GM06990 (cell line): Measurements from ENCODE around the gene ABHD11.
A peak's percentile ranks its signal among the peaks of the same experiment; 100 is the strongest.

Source experiments
- DNase-seq: peaks from one replicate; pipeline ENCODE4 v3.0.0-alpha.2; 2011; ENCODE audit not compliant: insufficient read length; ENCODE audit errors: extremely low read depth
- H3K27me3 ChIP-seq: replicated peaks from 2 replicates; pipeline ENCODE4 v1.6.0; 2011; ENCODE audit warnings: low read length; ENCODE audit not compliant: control insufficient read depth, insufficient read depth
- H3K36me3 ChIP-seq: 2 replicates; pipeline ENCODE4 v1.5.1; 2011; ENCODE audit warnings: low read length; ENCODE audit not compliant: control insufficient read depth, insufficient read depth
- H3K4me3 ChIP-seq: replicated peaks from 2 replicates; pipeline ENCODE4 v1.5.1; 2011; ENCODE audit warnings: low read depth, mild to moderate bottlenecking, control low read depth, low read length
- TF ChIP-seq, protein P1 (sequence below): IDR thresholded peaks from 2 replicates; pipeline ENCODE4 v1.5.1; 2011; ENCODE audit warnings: low read length, control low read depth, mild to moderate bottlenecking, inconsistent platforms; ENCODE audit not compliant: insufficient read depth, poor library complexity, severe bottlenecking

Gene ABHD11

DNA sequence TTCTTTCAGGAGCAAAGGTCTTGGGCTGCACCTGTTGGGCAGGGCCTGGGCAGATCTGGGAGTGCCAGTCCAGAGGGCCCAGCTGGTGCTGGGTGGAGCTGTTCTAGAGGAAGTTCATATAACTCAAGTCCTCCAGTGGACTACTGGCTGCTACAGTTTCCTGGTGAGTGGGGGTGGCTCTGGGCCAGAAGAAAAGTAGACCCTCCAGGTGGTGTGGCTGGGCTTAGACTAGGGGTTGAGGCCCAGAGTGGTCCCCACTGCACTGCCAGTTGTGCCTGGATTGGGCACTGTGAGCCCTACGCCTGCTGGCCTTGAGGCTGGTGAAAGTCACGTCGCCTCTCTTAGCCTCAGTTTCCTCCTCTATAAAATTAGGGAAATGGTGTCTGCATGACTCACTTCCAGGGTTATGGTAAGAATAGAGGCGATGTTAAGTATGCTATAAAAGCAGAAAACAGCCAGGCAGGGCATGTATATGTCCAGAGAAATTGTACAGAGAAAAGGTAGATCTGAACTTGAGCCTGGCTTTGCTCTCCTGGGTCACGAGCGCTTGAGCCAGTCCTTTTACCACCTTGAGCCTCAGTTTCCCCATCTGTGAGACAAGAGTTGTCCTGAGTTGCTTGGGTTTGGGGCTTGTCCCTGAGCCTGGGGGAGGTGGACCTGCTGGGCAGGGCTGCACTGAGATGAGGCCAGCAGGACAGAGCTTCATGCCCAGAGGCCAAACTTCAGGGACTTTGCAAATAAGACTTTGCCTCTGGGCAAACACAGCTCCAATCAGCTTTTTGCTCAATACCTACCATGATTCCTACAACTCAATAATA lies 35.3 kb upstream of the ABHD11 start:
- Histone ChIP-seq H3K4me3 (no peak overlapping the region), H3K36me3 (no peaks in the 10 kb centered on the region), H3K27me3 (no peaks in the 10 kb centered on the region; the same call in 1 of the 2 replicates)
- no peak for DNase-seq
- TF ChIP-seq, protein P1, sequence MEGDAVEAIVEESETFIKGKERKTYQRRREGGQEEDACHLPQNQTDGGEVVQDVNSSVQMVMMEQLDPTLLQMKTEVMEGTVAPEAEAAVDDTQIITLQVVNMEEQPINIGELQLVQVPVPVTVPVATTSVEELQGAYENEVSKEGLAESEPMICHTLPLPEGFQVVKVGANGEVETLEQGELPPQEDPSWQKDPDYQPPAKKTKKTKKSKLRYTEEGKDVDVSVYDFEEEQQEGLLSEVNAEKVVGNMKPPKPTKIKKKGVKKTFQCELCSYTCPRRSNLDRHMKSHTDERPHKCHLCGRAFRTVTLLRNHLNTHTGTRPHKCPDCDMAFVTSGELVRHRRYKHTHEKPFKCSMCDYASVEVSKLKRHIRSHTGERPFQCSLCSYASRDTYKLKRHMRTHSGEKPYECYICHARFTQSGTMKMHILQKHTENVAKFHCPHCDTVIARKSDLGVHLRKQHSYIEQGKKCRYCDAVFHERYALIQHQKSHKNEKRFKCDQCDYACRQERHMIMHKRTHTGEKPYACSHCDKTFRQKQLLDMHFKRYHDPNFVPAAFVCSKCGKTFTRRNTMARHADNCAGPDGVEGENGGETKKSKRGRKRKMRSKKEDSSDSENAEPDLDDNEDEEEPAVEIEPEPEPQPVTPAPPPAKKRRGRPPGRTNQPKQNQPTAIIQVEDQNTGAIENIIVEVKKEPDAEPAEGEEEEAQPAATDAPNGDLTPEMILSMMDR: no peak

DNA sequence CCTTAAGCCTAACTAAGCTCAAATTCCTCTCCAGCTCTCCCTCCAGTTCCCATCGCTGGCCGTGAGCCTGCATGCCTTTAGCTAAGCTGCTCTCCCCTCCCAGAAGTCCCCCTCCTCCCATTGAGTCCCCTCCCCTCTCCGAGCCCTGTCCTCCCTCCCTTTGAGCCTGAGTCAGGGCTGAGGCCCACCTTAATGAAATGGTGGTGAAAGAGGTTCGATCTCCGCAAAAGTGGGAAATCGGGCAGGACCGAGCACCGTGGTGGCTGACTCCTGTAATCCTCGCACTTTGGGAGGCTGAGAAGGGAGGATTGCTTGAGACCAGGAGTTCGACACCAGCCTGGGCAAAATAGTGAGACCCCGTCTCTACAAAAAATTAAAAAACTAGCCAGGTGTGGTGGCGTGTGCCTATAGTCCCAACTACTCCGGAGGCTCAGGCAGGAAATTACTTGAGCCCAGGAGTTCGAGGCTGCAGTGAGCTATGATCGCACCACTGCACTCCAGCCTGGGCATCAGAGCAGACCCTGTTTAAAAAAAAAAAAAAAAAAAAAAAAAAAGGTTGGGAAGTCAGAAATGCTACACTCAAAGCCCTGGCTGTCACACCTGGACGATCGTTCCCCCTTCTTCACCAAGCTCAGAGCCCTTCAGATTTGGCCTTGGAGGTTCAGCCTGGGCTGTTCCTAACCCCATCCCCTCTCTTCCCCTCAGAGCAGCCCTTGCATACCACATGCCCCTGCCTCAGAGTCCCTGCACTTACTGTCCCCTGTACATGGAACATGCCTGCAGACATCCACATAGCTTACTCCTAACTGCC lies 32.5 kb upstream of the ABHD11 start:
- no peak for DNase-seq
- H3K27me3 ChIP-seq: no peaks in the 10 kb centered on the region; the same call in 1 of the 2 replicates
- TF ChIP-seq, protein P1: no peak
- no peaks in the 10 kb centered on the region for H3K36me3 ChIP-seq
- H3K4me3 ChIP-seq: no peak overlapping the region

- Histone ChIP-seq H3K27me3 (no peaks in the 10 kb centered on the region; the same call in 1 of the 2 replicates), H3K4me3 (no peak within 1 kb of the TSS; the same call in 1 of the 2 replicates), H3K36me3 (no peaks in the 10 kb centered on the region)
- peak; percentile 23 for DNase-seq
- TF ChIP-seq, protein P1: no peak
Measured at GRCh38 chr7:73770002-73770859, 31.6 kb upstream of the ABHD11 start, which contains the start of gene CLDN3. Gene CLDN3, minus strand, starts transcription at chr7:73770270. Its CDS starts 221 bp downstream, at chr7:73770049.

GRCh38 chr7:73769481-73770001 lies 30.9 kb upstream of the ABHD11 start:
- DNase-seq: no peak
- no peaks in the 10 kb centered on the region for H3K36me3 ChIP-seq
- no peaks in the 10 kb centered on the region; the same call in 1 of the 2 replicates for H3K27me3 ChIP-seq
- TF ChIP-seq, protein P1: no peak
- H3K4me3 ChIP-seq: no peak overlapping the region
